ENCODE results near the gene ERV3-1.
"Not testable (repeated sequence)": the region's sequence is repeated elsewhere in the genome, so short reads cannot be mapped to it uniquely, and the experiment has no call there.

ERV3-1 gene

DNA sequence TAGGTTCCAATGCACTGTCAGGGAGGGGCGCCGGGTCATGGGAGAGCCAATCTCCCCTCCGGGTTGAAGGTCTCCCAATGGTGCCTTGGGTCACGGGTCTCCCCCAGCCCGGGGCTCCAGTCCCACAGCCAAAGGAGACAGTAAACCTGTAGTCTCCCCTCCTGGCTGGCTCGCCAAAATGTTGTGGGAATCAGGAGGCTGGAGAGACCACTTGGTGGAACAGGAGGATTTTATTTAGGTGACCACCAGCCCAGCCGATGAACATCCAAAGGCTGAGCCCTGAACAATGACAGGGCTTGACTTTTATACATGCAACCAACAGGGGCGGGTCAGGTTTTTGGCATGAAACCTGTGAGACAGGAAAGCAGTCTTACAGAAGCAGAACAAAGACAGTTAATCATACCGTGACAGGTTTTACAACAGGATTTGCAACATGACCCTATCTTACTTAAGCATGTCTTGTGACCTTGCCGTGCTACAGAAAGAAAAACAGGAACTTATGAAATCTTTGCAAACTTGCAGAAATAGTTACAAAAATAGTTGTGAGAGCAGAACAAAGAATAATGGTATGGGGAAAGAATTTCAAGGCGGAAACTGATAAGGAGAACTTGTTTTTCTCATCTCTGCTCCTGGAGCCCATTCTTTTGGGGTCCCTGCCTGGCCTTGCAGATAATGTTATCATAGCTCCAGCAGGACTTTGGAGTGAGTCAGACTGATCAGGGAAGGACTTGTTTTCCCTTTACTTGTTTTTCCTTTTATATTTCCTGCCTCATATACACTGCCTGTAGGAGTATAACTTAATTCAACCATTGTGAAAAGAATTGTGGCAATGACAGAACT is 7.1 kb downstream of the ERV3-1 start:
- DNase-seq: no peak

DNA sequence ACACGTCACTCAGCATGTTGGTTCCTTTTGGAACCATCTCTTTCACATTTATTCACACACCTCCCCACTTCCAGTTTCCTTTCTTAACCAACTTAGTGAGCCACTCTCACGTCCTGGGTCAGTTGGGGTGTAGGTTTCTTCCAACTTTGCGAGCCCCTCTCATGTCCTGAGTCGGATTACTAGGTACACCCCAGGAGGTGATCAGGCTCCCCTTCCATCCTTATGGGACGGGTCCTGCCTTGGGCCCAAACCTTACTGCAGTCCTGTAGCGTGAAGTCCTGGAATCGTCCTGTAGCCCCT is 7.7 kb downstream of the ERV3-1 start:
- DNase-seq: no peak

DNA sequence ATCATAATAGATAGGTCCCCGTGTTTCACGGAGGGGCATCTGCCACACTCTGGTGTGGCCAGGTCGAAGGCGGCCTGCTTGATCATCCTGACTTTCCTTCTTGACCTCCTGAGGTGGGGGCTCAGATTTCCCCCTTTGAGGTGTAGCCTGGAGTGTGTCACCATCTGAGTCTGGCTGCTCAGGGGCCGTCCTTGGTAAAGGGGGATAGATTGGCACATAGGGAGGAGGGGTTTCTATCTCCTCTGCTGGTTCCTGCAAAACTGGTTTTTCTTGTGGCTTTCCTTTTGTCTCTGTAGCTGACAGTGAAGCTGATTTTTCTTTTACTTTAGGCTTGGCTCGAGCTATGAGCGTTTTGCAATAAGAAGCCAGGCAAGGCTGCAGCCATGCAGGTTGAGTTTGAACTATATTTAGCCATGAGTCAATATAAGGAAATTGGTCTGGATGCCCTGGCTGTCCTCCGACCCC is 8.5 kb downstream of the ERV3-1 start:
- peak; percentile 22 for DNase-seq

GRCh38 chr7:64997164-64997908 is 9.2 kb downstream of the ERV3-1 start:
- no peak for DNase-seq

GRCh38 chr7:64996305-64996704 is 10.2 kb downstream of the ERV3-1 start:
- no peak for DNase-seq

GRCh38 chr7:64993901-64994300 is 12.6 kb downstream of the ERV3-1 start:
- DNase-seq: no peak

DNA sequence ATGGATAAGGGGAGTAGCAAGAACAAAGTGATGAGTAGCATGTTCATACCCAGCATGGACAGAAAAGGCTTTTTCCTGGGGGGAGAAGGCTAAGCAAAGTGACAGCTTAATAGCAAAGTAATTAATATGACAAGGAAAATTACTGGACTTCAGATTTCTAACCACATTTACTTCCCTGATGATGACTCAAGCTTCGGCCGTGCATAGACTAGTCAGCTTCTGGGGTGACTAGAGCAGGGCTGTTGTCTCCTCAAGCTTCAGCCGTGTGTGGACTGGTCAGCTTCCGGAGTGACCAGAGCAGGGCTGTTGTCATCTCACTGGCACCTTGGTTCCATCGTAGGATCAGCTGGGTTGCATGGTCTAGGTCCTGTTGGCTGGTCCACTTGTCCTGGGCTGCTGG is 13.5 kb downstream of the ERV3-1 start:
- no peak for DNase-seq

DNA sequence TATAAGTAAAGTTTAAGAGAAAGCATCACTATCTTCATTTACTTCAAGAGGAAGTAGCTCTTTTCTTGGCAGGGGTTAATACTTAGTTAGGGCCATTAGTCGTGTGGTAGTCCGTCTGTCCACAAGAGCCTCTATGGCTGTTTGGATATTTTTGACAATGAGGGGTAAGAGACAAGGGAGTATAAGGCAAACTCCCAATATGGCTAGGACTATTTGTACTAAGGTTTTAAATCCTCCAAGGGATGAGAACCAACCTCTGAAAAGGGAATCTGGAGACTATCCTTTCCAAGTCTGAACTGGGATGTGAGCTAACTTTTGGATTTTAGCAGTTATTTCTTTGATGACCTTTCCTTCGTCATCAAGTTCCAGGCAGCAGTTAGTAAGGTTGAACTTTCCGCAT is 15.6 kb downstream of the ERV3-1 start, which contains the start of gene ZNF117:
TSS of gene ZNF117 (minus strand) at position 101 of the 400 bp plus-strand sequence.
- DNase-seq: no peak

GRCh38 chr7:64990216-64990615 is 16.3 kb downstream of the ERV3-1 start:
- no peak for DNase-seq

DNA sequence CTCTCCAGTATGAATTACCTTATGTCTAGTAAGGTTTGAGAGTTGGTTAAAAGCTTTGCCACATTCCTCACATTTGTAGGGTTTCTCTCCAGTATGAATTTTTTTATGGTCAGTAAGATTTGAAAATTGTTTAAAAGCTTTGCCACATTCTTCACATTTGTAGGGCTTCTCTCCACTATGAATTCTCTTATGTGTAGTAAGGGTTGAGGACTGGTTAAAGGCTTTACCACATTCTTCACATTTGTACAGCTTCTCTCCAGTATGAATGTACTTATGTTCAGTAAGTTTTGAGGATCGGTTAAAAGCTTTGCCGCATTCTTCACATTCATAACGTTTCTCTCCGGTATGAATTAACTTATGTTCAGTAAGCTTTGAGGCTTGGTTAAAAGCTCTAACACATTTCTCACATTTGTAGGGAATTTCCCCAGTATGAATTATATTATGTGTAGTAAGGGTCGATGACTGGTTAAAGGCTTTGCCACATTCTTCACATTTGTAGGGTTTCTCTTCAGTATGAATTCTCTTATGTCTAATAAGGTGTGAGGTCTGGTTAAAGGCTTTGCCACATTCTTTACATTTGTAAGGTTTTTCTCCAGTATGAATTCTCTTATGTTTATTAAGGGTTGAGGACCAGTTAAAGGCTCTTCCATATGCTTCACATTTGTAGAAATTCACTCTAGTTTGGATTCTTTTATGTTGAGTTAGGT is 27.8 kb downstream of the ERV3-1 start:
- DNase-seq: no peak

DNA sequence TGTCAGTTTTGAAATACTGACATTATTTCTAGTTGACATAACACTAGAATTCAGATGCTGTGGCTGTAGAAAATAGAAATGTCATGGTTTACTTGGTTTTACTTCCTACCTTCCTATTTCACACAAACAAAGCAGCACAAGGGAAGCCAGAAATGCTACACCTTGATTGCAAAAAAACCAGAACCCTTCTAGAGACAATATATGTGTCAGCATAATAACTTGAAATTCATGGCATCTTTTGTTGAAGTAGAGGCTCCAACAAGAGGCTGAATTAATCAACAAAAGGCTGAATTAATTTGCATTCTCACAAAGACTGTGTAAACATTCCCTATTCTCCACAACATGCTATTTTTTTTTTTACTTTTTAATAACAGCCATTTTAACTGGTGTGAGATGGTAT is 40.9 kb downstream of the ERV3-1 start:
- no peak for DNase-seq

- DNase-seq: no peak
Measured at GRCh38 chr7:64959072-64959747, 47.3 kb downstream of the ERV3-1 start.

GRCh38 chr7:64951250-64951848 is 55.1 kb downstream of the ERV3-1 start:
- peak; percentile 26 for DNase-seq

- DNase-seq: not testable (repeated sequence)
Measured at GRCh38 chr7:64950673-64951072, 55.8 kb downstream of the ERV3-1 start.

DNA sequence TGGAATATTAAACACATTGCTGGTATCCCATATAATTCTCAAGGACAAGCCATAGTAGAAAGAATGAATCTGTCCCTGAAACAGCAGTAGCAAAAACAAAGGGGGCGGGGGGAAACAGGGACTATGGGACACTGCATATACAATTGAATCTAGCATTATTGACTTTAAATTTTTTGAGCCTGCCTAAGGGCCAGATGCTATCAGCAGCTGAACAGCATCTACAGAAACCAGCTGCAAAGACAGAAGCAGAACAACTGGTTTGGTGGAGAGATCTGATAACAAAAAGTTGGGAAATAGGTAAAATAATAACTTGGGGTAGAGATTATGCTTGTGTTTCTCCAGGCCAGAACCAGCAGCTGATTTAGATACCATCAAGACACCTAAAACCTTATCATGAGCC is 57.7 kb downstream of the ERV3-1 start:
- DNase-seq: not testable (repeated sequence)

DNA sequence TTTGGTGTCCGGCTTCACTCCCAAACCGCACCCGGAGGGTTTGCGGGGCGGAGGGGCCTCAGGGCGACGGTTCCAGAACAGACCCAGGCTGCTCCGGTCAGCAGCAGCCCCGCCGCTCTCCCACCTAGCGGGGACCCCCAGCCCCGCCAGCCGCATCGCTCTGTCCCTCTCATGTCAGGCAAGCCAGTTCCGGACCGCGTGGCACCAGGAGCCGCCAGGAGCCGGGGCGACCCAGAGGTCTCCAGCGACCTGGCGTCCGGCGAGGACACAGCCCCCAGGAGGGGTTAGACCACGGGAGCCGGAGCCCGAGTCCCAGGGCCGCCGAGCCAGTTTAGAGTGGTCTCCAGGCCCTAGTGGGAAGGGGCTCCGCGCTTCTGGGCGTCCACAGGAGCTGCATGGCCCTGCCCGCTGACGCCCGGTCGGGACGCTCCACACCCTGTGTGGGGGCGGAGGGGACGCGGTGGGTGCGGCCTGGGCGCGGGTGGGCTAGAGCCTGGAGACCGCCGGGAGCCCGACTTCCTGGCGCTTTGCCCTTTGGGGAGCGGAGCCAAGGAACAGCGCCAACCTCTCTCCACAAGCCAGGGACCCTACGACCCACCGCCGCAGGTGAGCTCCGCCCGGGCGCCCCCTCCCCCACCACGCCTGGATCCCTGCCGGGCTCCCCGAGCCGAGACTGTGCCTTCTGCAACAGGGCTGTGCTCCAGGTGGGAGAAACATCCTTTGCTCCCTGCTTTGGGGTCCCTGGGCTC is 59.1 kb downstream of the ERV3-1 start:
- DNase-seq: no peak

GRCh38 chr7:64946772-64947171 is 59.7 kb downstream of the ERV3-1 start:
- DNase-seq: no peak

DNA sequence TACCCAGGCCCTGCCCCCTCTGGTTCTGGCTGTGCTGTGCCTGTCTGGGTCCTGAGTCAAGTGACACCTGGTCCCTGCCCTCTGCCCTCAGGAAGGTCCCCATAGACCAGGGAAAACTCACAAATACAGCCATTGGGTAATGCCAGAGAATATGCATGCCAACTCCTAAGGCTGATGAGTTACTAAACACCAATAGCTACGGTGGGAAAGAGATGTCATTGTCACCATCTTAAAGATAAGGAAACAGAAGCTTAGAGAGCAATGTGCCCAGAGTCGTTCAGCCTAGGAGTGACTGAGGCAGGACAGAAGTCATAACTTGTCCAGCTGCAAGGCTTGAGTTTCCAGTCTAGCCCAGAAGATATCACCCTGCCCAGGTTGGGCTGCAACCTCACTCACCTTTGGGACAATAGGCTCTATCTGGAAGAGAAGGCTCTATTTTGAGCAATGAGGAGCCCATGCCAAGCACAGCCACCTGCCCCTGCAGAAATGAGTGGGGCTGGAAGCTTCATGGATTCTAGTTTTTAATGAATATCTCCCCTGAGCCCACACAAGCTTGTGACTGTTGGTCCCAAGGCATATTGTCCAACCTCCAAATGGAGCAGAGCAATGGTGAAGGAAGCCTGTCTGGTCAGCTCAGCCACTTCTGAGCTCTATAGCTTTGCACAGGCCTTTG is 60.8 kb downstream of the ERV3-1 start:
- DNase-seq: no peak

GRCh38 chr7:64944667-64945502 is 61.6 kb downstream of the ERV3-1 start:
- not testable (repeated sequence) for DNase-seq
